ENCODE measurements around the gene WNT5A. TPM values are rescaled to one million over a fixed set of nuclear protein-coding genes. Genes with fewer than 3 reads are reported as not detected.

WNT5A gene
- total RNA-seq (2014; rRNA removed; shearing (Covaris generic)) (281 and 298 TPM in 2 replicates), polyA plus RNA-seq (2016; fragmentation: Nextera tagmentation; extraction: Ambion mirVana) (74.0 and 76.1 TPM in 2 replicates)

DNA sequence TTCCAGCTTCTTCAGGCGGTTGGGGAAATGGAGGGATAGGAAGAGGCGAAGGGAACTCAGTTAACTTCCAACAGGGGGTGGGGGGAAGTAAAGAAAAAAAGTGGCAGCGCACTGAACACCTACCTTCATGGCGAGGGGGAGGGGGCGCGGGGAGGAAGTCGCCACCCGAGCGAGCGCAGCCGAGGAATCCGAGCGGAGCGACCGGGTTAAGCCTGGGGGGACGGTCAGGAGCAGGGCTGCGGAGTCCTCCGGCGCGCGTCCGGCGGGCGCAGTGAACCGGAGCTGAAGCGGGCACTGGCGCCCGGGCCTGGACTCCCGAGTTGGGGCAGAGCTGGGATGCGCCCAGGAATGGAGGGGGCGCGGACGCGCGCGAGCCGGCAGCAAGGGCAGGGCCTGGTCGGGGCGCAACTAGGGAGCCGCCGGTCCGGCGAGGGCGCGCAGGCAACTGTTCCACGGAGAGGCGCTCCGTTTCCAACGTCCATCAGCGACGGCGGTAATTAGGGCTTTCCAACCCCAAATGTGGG is at the start of gene WNT5A:
Gene WNT5A (minus strand): TSS at position 450 of the 524 bp plus-strand sequence. CDS start 321 bp downstream, at position 129.
- peaks cover 59% of the 10 kb centered on the region for H3K79me2 ChIP-seq (ENCODE audit: insufficient read depth)
- no peak for TF ChIP-seq EZH2 (IDR thresholded peaks at IDR 0.05; ENCODE audit: insufficient read depth, poor library complexity, severe bottlenecking)
- no peak for TF ChIP-seq EZH2phosphoT487 (IDR thresholded peaks at IDR 0.05; ENCODE audit: insufficient read depth, low read depth)
- in situ Hi-C loops (cut with MboI) = loop anchor here (10.0 to 25.0 kb wide), 3 partner anchors 322 to 1050 kb away; no protein-coding TSS in a partner anchor
- peak; percentile 72 for DNase-seq
- peak within 1 kb of the TSS; percentile 100 for H3K4me2 ChIP-seq (ENCODE audit: unreplicated experiment)
- peaks cover 48% of the 10 kb centered on the region for H3F3A ChIP-seq (ENCODE audit: insufficient read depth)
- peak within 1 kb of the TSS; percentile 97 for H3K4me3 ChIP-seq
- H3K4me1 ChIP-seq (ENCODE audit: insufficient read depth) = peaks cover 23% of the 10 kb centered on the region
- 0 to 2% methylated on average over 37 to 38 of the region's 52 CpGs for WGBS, 2 experiments (ENCODE audit: low coverage in 1 of 2, low lambda C conversion rate in 2 of 2, missing lambda C conversion rate in 2 of 2)
- no peaks in the 10 kb centered on the region for H3K9me2 ChIP-seq (ENCODE audit: insufficient read depth)
- H3K27me3 ChIP-seq (replicated peaks; ENCODE audit: insufficient read depth) = no peaks in the 10 kb centered on the region
- H3K9ac ChIP-seq = peak within 1 kb of the TSS; percentile 92
- no peaks in the 10 kb centered on the region; the same call in 1 of the 2 replicates for H3K36me3 ChIP-seq (ENCODE audit: low read depth)
- H3K9me3 ChIP-seq (ENCODE audit: low read depth) = no peaks in the 10 kb centered on the region
- peak within 1 kb of the TSS; percentile 86 for H3K27ac ChIP-seq
- H4K20me1 ChIP-seq (ENCODE audit: insufficient read depth) = no peaks in the 10 kb centered on the region
- peak within 1 kb of the TSS; percentile 84 for H2AFZ ChIP-seq

DNA sequence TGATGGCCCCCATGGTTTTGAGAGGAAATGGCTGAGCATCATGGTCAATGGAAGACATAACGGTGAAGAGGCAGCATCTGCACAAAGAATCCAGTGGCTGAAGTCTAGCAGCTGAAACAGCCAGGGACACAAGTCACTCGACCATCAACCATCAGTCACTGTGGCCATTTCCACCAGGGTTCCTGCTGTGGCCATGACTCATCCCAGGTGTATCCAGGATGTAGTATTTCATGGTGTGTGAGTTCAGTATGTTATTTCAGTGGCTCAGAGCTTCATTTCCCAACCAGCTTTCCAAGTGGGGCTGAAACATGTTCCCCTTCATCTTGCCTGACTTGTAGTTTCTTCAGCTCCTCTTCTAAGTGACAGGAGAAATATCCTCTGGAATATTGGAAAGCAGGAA is 47.8 kb upstream of the WNT5A start:
- H2AFZ ChIP-seq = no peak overlapping the region
- H3K9me2 ChIP-seq (ENCODE audit: insufficient read depth) = no peaks in the 10 kb centered on the region
- no peaks in the 10 kb centered on the region for H3K4me1 ChIP-seq (ENCODE audit: insufficient read depth)
- H3F3A ChIP-seq (ENCODE audit: insufficient read depth) = no peaks in the 10 kb centered on the region
- TF ChIP-seq EZH2phosphoT487 (IDR thresholded peaks at IDR 0.05; ENCODE audit: insufficient read depth, low read depth) (no peak), EZH2 (IDR thresholded peaks at IDR 0.05; ENCODE audit: insufficient read depth, poor library complexity, severe bottlenecking) (no peak)
- no peak for DNase-seq
- no peaks in the 10 kb centered on the region for H3K79me2 ChIP-seq (ENCODE audit: insufficient read depth)
- H3K27me3 ChIP-seq (replicated peaks; ENCODE audit: insufficient read depth) = peaks cover 63% of the 10 kb centered on the region
- no peak overlapping the region for H3K9ac ChIP-seq
- in situ Hi-C loops (cut with MboI) = no loop called here
- no peak overlapping the region for H3K4me3 ChIP-seq
- H3K9me3 ChIP-seq (ENCODE audit: low read depth) = no peaks in the 10 kb centered on the region
- H3K27ac ChIP-seq = no peak overlapping the region
- WGBS, 2 experiments (ENCODE audit: low coverage in 1 of 2, low lambda C conversion rate in 2 of 2, missing lambda C conversion rate in 2 of 2) = 36 to 40% methylated on average over 2 of the region's 2 CpGs
- H3K4me2 ChIP-seq (ENCODE audit: unreplicated experiment) = no peak overlapping the region
- H4K20me1 ChIP-seq (ENCODE audit: insufficient read depth) = no peaks in the 10 kb centered on the region
- no peaks in the 10 kb centered on the region for H3K36me3 ChIP-seq (ENCODE audit: low read depth)

DNA sequence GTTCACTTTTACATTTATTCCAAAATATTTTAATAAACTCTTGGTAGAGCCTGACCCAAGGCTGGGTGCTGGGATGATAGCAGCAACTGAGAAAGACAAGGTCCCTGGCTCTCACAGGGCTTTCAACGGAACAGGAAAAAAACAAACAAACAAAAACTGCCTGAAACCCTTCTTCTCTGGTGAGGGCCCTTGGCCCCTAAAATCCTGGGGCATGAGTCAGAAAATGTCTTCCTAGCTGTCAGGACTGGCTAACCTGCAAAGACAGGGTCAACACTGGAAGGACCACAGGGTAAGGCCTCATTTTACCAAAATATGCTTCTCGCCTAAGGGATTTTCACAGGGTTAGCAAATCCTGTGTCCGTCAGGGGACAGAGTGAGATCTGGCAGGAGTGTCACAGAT is 45.7 kb upstream of the WNT5A start:
- in situ Hi-C loops (cut with MboI) = no loop called here
- 78 to 88% methylated on average over 3 of the region's 3 CpGs for WGBS, 2 experiments (ENCODE audit: low coverage in 1 of 2, low lambda C conversion rate in 2 of 2, missing lambda C conversion rate in 2 of 2)
- no peak overlapping the region for H2AFZ ChIP-seq

DNA sequence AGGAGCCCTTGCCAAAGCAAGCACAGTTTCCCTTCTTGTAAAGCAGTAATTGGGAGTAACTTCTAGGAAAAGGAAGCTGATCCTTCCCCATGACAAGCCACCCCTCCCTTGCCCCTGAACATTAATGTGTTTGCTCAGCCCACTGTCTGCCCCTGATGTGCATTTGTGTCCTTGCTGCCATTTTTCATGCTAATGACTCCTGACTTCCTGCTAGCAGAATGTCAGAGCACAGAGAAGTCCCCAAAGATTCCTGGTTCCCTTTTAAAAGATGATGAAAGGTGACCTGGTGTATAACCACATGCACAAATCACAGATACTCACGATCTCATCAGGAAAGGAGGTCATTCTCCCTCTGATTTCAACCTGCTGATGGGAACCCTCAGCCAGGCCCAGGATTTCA is 44.2 kb upstream of the WNT5A start:
- H3K4me3 ChIP-seq = no peak overlapping the region
- no peak overlapping the region for H3K4me2 ChIP-seq (ENCODE audit: unreplicated experiment)
- no peaks in the 10 kb centered on the region for H3K79me2 ChIP-seq (ENCODE audit: insufficient read depth)
- no peaks in the 10 kb centered on the region for H3K9me2 ChIP-seq (ENCODE audit: insufficient read depth)
- H3K36me3 ChIP-seq (ENCODE audit: low read depth) = no peaks in the 10 kb centered on the region
- DNase-seq = no peak
- no peaks in the 10 kb centered on the region for H3K4me1 ChIP-seq (ENCODE audit: insufficient read depth)
- H2AFZ ChIP-seq = no peak overlapping the region
- H3K9me3 ChIP-seq (ENCODE audit: low read depth) = no peaks in the 10 kb centered on the region
- in situ Hi-C loops (cut with MboI) = no loop called here
- no peaks in the 10 kb centered on the region for H3F3A ChIP-seq (ENCODE audit: insufficient read depth)
- TF ChIP-seq EZH2 (IDR thresholded peaks at IDR 0.05; ENCODE audit: insufficient read depth, poor library complexity, severe bottlenecking) (no peak), EZH2phosphoT487 (IDR thresholded peaks at IDR 0.05; ENCODE audit: insufficient read depth, low read depth) (no peak)
- H3K27ac ChIP-seq = no peak overlapping the region
- peaks cover 67% of the 10 kb centered on the region for H3K27me3 ChIP-seq (replicated peaks; ENCODE audit: insufficient read depth)
- no peak overlapping the region for H3K9ac ChIP-seq
- no peaks in the 10 kb centered on the region for H4K20me1 ChIP-seq (ENCODE audit: insufficient read depth)
- 37 to 61% methylated on average over 1 of the region's 1 CpG for WGBS, 2 experiments (ENCODE audit: low coverage in 1 of 2, low lambda C conversion rate in 2 of 2, missing lambda C conversion rate in 2 of 2)

More for the DNA sequence above, 45.7 kb upstream of the WNT5A start:
- peaks cover 64% of the 10 kb centered on the region for H3K27me3 ChIP-seq (replicated peaks; ENCODE audit: insufficient read depth)
- no peak overlapping the region for H3K27ac ChIP-seq
- DNase-seq = no peak
- H3K9me2 ChIP-seq (ENCODE audit: insufficient read depth) = no peaks in the 10 kb centered on the region
- no peaks in the 10 kb centered on the region for H3F3A ChIP-seq (ENCODE audit: insufficient read depth)
- H3K9ac ChIP-seq = no peak overlapping the region
- TF ChIP-seq EZH2 (IDR thresholded peaks at IDR 0.05; ENCODE audit: insufficient read depth, poor library complexity, severe bottlenecking) (no peak), EZH2phosphoT487 (IDR thresholded peaks at IDR 0.05; ENCODE audit: insufficient read depth, low read depth) (no peak)
- H3K4me3 ChIP-seq = no peak overlapping the region
- H3K4me2 ChIP-seq (ENCODE audit: unreplicated experiment) = no peak overlapping the region
- H3K36me3 ChIP-seq (ENCODE audit: low read depth) = no peaks in the 10 kb centered on the region
- H3K79me2 ChIP-seq (ENCODE audit: insufficient read depth) = no peaks in the 10 kb centered on the region
- no peaks in the 10 kb centered on the region for H4K20me1 ChIP-seq (ENCODE audit: insufficient read depth)
- no peaks in the 10 kb centered on the region for H3K4me1 ChIP-seq (ENCODE audit: insufficient read depth)
- no peaks in the 10 kb centered on the region for H3K9me3 ChIP-seq (ENCODE audit: low read depth)

Data from GM23248 (cell line).